GM03348 (cell line): ENCODE results near the gene MACO1.
"Not testable (repeated sequence)": the region's sequence is repeated elsewhere in the genome, so short reads cannot be mapped to it uniquely, and the experiment has no call there.

Source experiments
- DNase-seq: peaks from one replicate; pipeline ENCODE4 v3.0.0; 2012; ENCODE audit warnings: low spot score

MACO1 gene

DNA sequence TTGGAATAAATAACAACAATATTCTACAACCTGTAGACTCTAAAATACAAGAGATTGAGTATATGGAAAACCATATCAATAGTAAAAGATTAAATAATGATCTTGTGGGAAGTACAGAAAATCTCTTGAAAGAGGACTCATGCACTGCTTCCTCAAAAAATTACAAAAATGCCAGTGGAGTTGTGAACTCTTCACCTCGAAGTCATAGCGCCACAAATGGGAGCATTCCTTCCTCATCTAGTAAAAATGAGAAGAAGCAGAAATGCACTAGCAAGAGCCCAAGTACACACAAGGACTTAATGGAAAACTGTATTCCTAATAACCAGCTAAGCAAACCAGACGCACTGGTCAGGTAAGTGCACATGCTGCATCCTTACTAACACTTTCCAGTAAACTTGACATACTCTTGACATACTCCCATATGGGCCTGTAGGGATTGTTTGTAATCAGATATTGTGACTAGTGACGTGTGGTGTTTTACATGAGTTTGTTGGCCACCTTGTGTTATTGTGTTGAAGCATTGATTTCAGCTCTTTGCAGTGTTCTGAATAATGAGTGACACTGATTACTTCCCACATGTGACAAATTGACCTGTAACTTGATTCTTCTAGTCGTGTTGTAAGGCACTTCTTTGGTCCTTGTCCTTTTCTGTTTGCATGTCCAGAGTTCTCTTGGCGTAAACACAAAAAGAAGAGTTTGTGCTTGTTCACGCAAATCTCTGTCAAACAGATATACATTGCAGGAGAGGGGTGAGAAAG lies 28.0 kb downstream of the MACO1 start:
- DNase-seq = no peak

DNA sequence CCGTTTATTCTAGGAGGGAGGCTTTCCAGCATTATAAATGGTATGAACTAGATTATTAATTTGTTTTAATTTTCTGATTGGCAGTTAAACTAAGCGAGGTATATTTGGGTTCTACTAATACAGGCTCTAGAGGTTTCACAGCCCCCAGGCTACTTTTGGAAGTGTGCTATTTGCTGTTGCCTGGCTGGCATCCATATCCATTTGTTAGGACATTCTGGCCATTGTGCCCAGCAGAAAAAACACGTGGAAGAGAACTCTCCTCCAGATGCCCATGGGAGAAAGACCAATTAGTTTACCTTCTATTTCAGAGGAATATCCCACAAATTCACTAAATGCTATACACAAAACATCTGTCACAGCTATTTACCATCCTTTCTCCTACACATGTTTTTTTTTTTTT lies 29.3 kb downstream of the MACO1 start:
- no peak for DNase-seq

DNA sequence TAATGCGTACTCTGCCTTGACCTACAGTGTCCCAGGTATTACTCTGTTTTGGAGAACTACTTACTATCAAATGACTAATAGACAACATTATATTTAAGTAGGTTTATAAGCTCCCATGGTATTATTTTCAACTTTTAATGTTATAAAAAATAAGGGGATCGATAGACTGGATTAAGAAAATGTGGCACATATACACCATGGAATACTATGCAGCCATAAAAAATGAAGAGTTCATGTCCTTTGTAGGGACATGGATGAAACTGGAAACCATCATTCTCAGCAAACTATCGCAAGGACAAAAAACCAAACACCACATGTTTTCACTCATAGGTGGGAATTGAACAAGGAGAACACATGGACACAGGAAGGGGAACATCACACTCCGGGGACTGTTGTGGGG lies 30.1 kb downstream of the MACO1 start:
- DNase-seq = not testable (repeated sequence)

DNA sequence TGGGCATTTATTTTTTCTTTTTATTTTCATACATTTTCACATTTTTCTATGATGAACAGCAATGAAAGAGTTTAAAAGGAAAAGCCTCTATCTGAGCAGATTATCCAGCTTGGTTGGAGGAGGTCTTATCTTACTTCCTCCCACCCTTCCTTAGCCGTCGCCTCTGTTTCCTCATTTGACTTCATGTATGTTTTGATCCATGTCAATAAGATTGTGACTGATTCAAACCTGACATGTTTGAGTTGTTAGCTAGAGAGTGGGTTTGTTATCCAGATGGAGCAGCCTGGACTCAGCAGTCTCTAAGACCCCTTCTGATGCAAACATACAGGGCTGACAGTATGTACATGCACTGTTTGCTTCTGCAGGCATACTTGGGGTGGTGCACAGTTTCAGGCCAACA lies 31.2 kb downstream of the MACO1 start:
- DNase-seq = no peak

DNA sequence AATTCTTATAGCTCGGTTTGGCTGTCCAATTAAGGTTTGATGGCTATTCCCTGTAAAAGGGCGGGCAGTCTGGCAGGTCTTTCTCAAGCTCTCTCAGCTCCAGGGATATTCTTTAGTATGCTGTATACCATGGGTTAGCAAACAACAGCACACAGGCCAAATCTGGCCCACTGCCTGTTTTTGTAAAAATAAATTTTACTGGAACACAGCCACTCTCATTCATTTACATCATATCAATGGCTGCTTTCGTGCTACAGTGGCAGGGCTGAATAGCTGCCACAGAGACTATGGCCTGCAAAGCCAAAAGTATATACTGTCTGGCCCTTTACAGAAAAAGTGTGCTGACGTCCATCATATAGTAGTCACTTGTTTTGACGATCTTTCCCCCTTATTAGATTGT lies 32.0 kb downstream of the MACO1 start:
- no peak for DNase-seq

DNA sequence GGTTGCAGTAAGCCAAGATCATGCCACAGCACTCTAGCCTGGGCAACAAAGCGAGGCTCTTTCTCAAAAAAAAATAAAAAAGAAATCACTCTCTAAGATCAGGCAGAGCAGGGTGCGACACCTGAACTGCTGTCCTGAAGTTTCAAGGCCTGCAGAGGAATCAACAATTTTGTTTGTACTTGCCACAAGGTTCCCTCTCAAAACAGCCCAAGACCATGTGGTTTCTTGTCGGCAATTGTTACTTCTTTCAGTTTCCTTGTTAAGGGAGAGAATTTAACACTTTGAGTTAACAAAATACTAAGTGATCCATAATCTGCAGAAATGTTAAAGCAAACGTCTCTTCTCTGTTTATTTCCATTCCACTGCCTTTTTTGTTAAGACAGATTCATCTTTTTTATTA lies 36.5 kb downstream of the MACO1 start:
- DNase-seq = no peak

DNA sequence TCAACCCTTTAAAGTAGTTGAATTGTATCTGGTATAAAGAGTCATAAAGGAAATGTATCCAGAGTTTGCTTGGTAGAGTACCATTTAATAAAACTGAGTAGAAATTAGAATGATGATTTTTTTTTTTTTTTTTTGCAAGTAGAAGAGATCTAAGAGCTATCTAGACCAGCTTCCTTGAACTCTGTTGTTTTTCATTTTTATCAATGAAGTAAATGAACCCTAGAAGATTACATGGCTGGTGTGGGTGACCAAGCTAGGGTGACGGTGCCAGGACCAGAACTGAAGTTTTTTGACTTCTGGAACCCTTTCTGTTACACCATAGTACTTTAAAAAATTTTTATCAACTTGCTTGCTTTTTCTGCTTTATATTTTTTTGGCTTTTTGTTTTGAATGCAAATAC lies 36.9 kb downstream of the MACO1 start:
- no peak for DNase-seq

DNA sequence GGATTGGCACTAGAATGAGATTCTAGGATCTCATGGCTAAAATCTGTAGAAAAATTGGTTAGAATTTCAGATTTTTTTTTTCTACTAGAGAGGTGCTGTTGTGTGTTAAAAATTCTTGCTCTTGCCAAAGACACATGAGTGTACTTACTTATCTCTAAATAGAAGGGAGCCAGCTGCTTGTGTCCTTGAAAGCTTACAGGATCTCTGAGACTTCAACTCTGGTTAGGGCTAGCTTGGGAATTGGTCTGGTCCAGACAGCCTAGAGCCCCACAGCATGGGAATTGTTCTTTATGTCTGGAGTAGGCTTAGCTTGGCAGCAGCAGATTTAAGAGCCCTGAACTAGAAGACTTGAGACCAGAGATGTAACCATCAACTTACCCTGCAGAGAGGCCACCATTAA lies 37.3 kb downstream of the MACO1 start:
- DNase-seq = peak; percentile 18

DNA sequence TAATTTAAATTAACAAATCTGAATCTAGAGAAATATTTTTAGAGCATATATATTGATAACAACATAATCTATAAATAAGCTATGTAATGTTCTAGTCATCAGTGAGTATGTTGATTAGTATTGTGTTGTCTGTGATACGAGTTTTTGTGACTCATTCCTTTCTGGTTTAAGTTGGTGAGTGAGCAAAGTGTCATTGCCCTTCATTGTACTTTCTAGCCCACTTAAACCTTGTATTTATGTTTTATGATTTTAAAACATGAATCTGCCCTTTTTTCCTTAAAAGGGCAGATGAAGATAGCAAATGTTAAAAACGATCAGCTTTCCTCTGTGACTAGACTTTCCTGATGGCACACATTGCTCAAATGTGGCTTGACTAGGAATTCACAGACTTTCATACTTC lies 38.5 kb downstream of the MACO1 start:
- peak; percentile 36 for DNase-seq

DNA sequence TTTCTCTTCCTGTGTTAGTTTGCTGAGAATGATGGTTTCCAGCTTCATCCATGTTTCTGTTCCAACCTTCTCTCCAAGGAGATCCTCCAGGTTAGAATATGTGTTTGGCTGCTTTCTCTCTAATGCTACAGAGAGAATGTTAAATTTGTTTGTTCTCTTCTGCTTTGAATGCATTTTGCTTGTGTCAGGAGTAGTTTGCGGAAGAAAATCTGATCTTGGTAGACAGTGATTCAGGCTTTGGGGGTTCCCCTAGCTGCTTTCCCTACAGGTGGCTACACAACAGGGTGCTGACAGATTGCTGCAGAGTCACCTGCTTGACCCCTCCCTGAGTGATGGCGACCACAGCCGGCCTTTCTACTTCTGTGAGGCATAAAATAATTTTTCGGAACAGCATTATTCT lies 41.8 kb downstream of the MACO1 start:
- no peak for DNase-seq

DNA sequence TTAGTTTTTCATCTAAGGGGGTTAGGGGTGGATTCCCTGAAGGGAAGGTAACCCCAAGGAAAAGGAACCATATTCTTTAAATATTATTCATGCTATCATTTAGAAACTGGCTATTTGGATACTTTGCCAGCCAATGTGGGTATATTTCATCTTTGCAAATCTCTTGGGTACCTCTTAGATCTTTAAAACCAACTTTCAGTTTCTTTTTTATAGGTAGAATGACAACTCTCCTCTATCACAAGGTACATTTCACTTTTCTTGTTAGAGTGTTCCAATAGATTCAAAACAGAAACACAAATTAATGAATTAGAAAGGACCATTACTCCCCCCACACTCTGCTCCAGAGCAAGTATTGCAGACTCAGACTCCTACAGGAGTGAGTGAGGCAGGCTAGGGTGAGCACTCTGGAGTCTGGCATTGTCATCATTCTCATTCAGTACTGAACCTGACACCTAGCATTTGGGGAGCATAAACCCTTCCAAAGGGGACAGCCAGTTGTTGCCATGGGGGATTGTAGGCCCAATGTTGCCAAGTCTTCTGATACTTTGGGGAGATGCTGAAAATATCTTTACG lies 43.0 kb downstream of the MACO1 start:
- no peak for DNase-seq

DNA sequence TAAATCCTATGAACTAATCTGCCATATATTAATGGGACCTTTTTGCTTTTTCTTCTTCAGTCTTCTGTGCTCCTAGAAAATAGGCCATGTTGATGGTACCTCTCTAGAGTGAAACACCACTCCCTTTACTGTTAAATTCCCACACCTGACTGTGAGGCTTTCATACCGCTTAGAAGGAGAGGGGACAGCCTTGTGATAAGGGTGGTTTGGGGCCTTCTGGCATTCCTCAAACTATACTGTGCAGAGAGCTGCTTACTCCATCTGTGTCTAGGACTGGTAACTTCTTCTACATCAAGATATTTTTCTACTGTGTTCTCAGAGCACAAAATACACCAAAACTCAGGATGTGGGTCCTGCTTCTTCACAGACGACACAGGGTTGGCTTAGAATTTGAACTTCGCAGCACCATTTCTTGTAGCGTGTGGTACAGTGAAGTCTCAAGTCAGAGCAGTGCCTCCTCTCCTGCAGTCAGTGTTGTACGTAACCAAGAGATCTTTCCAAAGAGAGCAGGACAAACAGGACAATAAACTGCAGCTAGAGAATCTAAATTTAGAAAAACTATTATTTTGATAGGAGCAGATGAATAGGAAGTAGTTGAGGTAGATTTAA lies 43.8 kb downstream of the MACO1 start:
- no peak for DNase-seq

DNA sequence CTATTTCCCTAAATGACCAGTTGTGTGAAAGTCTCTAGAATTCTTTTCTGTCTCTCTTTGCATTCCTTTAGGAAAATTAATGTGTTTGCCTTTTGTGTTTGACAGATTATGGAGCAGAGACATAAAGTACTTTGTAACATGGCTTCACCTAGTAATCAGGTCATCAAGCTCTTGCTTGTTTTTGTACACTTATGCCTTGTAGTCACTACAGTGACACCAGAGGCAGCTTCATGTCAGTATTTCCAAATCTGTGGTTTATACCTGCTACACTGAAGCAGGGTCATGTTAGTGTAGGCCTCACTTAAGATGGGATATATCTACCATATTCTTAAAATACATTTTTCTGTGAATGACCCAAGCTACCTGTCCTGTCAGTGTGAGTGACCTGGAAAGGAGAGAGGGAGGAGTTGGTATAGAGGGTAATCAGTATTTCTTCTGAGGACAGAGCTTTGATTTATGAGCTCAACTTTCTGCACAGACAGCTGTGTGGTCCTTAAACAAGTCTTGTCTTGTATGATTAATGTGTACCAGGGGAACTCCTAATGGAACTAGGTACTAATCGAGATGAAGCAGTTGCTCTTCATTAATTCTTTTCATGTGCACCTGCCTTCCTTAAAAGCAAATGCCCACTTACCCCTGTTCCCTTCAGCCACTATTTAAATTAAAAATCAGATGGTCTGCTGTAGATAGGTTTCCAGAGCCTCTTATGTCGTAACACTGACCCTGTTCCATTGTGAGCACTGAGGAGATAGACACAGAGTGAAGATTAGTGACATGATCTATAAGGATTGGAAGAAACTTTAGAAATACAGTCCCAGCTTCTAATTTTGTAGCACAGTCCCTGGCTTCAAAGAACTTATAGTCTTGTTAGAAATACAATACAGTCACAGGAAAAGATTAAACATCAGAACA lies 45.7 kb downstream of the MACO1 start:
- DNase-seq = no peak

DNA sequence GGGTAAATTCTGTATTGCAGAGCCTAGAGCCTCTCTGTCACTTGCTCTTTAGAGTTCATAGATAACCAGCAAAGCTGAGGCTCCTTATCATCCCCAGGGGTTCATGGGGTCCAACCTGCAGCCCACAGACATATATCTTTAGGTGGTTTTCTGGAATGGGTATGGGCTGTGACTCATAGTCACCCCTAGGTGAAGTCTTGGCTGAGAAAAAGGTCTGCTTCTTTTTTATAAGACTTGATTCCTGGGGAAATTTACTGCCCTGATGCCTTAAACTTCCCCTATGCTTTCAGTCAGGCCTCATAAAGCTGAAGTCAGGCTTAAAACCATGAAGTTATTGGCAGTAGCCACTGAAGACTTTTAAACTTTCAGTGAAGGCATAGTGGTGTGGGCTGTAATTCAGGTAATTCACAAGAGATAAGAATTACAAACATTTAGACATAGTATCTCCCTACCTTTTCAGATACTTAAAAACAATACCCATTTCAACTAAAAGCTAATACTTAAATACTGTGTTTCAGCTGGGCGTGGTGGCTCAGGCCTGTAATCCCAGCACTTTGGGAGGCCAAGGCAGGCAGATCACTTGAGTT lies 46.8 kb downstream of the MACO1 start:
- DNase-seq = no peak

DNA sequence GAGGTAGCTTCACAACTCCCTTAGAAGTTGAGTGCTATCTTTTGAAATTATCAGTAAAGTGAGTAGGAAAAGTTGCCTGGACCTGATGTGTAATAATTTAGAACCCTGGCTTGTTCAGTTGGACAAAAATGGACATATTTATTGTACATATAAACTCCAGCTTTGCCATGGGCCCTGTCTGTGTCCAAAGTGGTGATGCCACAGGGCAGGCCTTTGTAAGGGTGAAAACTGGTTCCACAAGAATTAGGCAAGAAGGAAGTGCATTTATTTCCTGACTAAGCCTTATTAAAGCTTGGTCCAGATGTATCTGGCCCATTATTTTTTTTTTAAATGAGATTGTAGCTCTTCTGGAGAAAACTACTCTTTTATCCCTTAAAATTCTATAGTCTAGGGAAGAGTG lies 47.9 kb downstream of the MACO1 start:
- no peak for DNase-seq

DNA sequence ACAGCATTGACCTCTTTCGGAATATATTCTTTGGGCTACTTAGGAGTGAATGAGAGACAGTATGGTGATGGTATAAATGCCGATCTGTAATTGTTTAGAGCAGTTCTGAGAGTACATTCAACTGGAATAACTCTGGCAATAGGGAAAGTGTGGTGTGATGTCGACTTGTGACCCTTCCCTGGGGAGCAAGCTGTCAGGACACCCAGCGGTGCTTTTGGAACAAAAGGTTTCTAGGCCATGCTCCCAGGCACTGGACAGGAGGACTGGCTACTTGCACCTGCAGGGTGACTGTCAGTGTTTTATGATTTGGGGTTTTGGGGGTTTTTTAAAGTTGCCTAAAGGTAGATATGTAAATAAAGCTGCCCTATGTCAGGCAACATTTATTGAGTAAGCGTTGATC lies 50.9 kb downstream of the MACO1 start:
- DNase-seq = no peak

DNA sequence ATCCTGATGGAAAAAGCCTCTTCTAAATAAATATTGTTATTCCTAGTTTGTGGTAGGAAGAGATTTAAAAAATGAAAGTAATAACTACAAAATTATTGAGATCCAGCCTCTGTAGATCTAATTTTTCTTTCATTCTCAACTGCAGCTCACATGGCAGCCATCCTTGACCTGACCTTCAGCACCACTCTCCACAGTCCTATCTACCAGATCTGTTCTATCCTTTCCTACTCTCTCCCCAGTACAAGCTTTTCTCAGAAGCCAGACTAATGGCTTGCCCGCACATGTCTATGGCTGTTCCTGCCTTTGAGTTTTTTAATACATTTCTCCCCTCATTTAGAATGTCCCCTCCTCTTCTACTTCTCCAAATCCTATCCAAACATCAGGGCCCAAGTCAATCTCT lies 51.5 kb downstream of the MACO1 start:
- no peak for DNase-seq

DNA sequence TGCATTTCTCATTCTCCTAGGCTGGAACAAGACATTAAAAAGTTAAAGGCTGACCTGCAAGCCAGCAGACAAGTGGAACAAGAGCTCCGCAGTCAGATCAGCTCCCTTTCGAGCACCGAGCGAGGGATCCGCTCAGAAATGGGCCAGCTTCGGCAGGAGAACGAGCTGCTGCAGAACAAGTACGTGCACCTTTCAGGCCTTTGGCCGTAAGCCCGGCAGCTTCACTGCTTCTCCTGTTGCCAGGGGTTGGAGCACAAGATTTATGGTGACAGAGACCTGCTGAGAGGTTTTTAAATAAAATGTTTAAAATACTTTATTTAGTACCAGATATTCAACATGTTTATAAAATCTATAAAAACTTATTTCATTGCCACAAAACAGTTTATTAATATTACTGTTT lies 53.4 kb downstream of the MACO1 start:
- no peak for DNase-seq

DNA sequence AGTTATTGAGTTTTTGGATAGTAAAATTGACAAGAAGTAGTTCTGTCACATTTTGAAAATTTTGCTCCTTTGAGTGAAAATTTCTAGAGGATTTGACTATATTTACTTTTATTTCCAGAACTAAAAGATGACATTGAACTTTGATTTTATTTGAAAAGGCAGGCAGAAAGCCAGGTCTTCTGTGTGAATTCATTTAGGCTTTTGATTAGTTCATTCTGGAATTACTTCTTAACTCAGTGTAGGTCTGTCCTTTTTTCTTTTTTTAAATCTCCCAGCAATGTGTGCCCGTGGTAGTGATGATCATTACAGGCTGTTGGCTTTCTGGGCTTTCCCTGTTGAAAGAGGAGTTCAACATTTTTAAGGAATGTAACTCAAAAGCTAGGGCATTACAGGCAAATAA lies 53.8 kb downstream of the MACO1 start:
- no peak for DNase-seq

DNA sequence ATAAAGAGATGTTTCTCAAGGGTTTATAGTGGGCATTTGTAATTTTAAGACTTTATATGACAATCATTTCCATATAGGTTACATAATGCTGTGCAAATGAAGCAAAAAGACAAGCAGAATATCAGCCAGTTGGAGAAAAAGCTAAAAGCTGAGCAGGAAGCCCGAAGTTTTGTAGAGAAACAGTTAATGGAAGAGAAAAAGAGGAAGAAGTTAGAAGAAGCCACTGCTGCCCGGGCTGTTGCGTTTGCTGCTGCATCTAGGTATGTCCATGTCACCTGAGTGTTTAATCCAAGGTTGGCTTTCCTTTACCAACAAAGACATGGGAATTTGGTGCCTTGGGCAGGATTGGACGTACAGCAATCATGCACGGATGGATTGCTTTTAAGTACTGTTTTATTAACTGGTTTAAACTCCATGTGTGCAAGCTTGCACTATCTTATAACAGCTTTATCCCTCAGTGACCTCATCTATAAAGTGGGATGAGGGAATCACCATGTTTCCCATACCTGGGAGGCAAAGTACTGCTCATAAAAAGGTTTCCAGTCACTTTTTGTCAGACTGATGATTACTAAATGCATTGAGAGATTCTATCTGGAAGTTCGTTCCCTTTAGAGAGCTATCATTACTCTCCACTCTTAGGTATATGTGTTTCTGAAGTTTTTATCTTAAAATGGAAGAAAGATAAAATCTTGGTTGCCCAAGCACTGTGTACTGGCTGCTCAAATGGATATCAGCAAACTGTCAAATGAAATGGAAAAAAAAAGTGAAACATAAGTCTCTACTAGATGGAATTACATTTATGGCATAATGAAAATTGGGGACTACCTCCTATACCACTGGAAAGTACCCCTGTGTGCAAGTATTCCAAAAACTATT lies 55.1 kb downstream of the MACO1 start:
- no peak for DNase-seq

DNA sequence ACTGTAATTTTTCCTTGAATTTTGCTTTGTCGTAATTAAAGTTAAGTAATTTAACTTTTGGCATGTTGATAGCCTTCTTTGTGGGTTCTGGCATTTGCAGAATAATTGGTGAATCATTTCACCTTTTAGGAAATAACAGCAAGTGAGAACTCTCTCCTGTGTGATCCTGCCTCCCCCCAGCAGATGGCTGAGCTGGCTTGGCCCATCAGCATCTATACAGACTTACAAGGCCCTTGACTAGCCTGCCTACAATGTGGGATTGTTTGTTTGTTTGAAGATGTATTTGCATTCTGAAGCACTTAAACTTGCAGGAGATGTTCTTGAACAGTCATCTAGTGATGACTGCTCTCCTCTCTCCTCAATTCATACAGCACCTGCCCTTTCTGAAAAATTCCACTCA lies 55.9 kb downstream of the MACO1 start:
- DNase-seq = peak; percentile 34
